ENCODE data around the gene HOXA3.

GRCh38 chr7:27154369-27154768 lies 2.0 kb upstream of the HOXA3 start:
- TF ChIP-seq, protein P1, sequence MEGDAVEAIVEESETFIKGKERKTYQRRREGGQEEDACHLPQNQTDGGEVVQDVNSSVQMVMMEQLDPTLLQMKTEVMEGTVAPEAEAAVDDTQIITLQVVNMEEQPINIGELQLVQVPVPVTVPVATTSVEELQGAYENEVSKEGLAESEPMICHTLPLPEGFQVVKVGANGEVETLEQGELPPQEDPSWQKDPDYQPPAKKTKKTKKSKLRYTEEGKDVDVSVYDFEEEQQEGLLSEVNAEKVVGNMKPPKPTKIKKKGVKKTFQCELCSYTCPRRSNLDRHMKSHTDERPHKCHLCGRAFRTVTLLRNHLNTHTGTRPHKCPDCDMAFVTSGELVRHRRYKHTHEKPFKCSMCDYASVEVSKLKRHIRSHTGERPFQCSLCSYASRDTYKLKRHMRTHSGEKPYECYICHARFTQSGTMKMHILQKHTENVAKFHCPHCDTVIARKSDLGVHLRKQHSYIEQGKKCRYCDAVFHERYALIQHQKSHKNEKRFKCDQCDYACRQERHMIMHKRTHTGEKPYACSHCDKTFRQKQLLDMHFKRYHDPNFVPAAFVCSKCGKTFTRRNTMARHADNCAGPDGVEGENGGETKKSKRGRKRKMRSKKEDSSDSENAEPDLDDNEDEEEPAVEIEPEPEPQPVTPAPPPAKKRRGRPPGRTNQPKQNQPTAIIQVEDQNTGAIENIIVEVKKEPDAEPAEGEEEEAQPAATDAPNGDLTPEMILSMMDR (IDR thresholded peaks at IDR 0.05), result no peak
- TF ChIP-seq POLR2A (IDR thresholded peaks at IDR 0.05) (no peak), EP300 (IDR thresholded peaks at IDR 0.05) (no peak), POLR2AphosphoS5 (IDR thresholded peaks at IDR 0.05) (no peak)
